HepG2 (cell line): ENCODE measurements around the gene RPL26. TPM values are rescaled to one million over a fixed set of nuclear protein-coding genes. Genes with fewer than 3 reads are reported as not detected.
A peak's percentile ranks its signal among the peaks of the same experiment; 100 is the strongest.

Source experiments
- ARNT2 ChIP-seq: sonication (generic); formaldehyde crosslinking; IDR thresholded peaks from 2 replicates; pipeline ENCODE4 v1.8.0; 2022; ENCODE audit warnings: mild to moderate bottlenecking, low read depth, missing genetic modification reagents, moderate library complexity
- DNMT3B ChIP-seq: conservative IDR thresholded peaks from 2 replicates; pipeline ENCODE4 v1.6.1; 2016; ENCODE audit warnings: missing biosample characterization, control low read depth
- FOXM1 ChIP-seq: sonication (generic); formaldehyde crosslinking; IDR thresholded peaks from 2 replicates; pipeline ENCODE4 v1.5.0; 2020; ENCODE audit warnings: missing genetic modification reagents
- GTF3A ChIP-seq: sonication (generic); formaldehyde crosslinking; conservative IDR thresholded peaks from 2 replicates; pipeline ENCODE4 v1.4.0; 2020; ENCODE audit warnings: mild to moderate bottlenecking, missing genetic modification reagents
- HNRNPUL1 ChIP-seq: fragments of 200-400 bp; formaldehyde crosslinking; IDR thresholded peaks from 2 replicates; pipeline ENCODE4 v1.6.1; 2017; ENCODE audit warnings: low read depth, mild to moderate bottlenecking, low read length, moderate library complexity
- KLF12 ChIP-seq: sonication (generic); formaldehyde crosslinking; IDR thresholded peaks from 2 replicates; pipeline ENCODE4 v1.4.0; 2020; ENCODE audit warnings: missing genetic modification reagents, borderline replicate concordance
- MEIS1 ChIP-seq: sonication (generic); formaldehyde crosslinking; IDR thresholded peaks from 2 replicates; pipeline ENCODE4 v1.9.0; 2021; ENCODE audit warnings: mild to moderate bottlenecking, missing genetic modification reagents, moderate library complexity, borderline replicate concordance
- MIER3 ChIP-seq: IDR thresholded peaks from 2 replicates; pipeline ENCODE4 v1.6.1; 2016; ENCODE audit warnings: missing compliant biosample characterization, borderline replicate concordance
- MIXL1 ChIP-seq: IDR thresholded peaks from 2 replicates; pipeline ENCODE4 v1.6.1; 2016
- NFATC3 ChIP-seq: sonication (generic); formaldehyde crosslinking; IDR thresholded peaks from 2 replicates; pipeline ENCODE4 v1.5.1; 2020; ENCODE audit warnings: mild to moderate bottlenecking, missing genetic modification reagents
- NFIB ChIP-seq: sonication (generic); formaldehyde crosslinking; IDR thresholded peaks from 2 replicates; pipeline ENCODE4 v1.9.0; 2021; ENCODE audit warnings: missing genetic modification reagents, mild to moderate bottlenecking, borderline replicate concordance
- RFX3 ChIP-seq: IDR thresholded peaks from 2 replicates; pipeline ENCODE4 v1.6.1; 2016; ENCODE audit warnings: missing biosample characterization, missing genetic modification reagents
- RNF2 ChIP-seq: fragments of 450-650 bp; conservative IDR thresholded peaks from 2 replicates; pipeline ENCODE4 v1.6.1; 2016; ENCODE audit warnings: low read depth
- TAF1 ChIP-seq: sonication (generic); formaldehyde crosslinking; IDR thresholded peaks from 2 replicates; pipeline ENCODE4 v1.4.0; 2020; ENCODE audit warnings: missing genetic modification reagents
- TAF15 ChIP-seq: fragments of 200-400 bp; formaldehyde crosslinking; IDR thresholded peaks from one replicate; pipeline ENCODE4 v1.6.1; 2018; ENCODE audit warnings: mild to moderate bottlenecking, low read depth, low read length; ENCODE audit not compliant: poor library complexity, severe bottlenecking
- TARDBP ChIP-seq: sonication (generic); formaldehyde crosslinking; IDR thresholded peaks from 2 replicates; pipeline ENCODE4 v1.8.0; 2022; ENCODE audit warnings: mild to moderate bottlenecking, missing genetic modification reagents
- TRAFD1 ChIP-seq: sonication (generic); formaldehyde crosslinking; IDR thresholded peaks from 2 replicates; pipeline ENCODE4 v1.5.1; 2020; ENCODE audit warnings: missing genetic modification reagents, mild to moderate bottlenecking, borderline replicate concordance
- ZBTB34 ChIP-seq: sonication (generic); formaldehyde crosslinking; IDR thresholded peaks from 2 replicates; pipeline ENCODE4 v1.8.0; 2022; ENCODE audit warnings: mild to moderate bottlenecking, missing genetic modification reagents
- ZNF282 ChIP-seq: fragments of 450-650 bp; IDR thresholded peaks from 2 replicates; pipeline ENCODE4 v1.6.1; 2018; ENCODE audit not compliant: partially characterized antibody
- ZNF446 ChIP-seq: sonication (generic); formaldehyde crosslinking; IDR thresholded peaks from 2 replicates; pipeline ENCODE4 v1.5.0; 2020; ENCODE audit warnings: mild to moderate bottlenecking, missing genetic modification reagents
- ZNF501 ChIP-seq: sonication (generic); formaldehyde crosslinking; IDR thresholded peaks from 2 replicates; pipeline ENCODE4 v1.5.1; 2020; ENCODE audit warnings: mild to moderate bottlenecking, moderate library complexity, missing genetic modification reagents
- ZNF572 ChIP-seq: sonication (generic); formaldehyde crosslinking; IDR thresholded peaks from 2 replicates; pipeline ENCODE4 v1.5.1; 2020; ENCODE audit warnings: mild to moderate bottlenecking, missing genetic modification reagents
- ZNF781 ChIP-seq: sonication (generic); formaldehyde crosslinking; IDR thresholded peaks from 2 replicates; pipeline ENCODE4 v1.5.1; 2020; ENCODE audit warnings: borderline replicate concordance, mild to moderate bottlenecking, missing genetic modification reagents; ENCODE audit errors: not compliant biosample characterization
- ZNF879 ChIP-seq: sonication (generic); formaldehyde crosslinking; IDR thresholded peaks from 2 replicates; pipeline ENCODE4 v1.8.1; 2023; ENCODE audit warnings: missing genetic modification reagents
- polyA plus RNA-seq, 8 experiments: library from polyadenylated mRNA; depleted of rRNA in 3 of 8; stranded (reverse) in 7 of 8; unstranded in 1 of 8; fragments of >200 nt; fragmentation: Illumina TruSeq in 4 of 8; extraction: Trizol in 4 of 8; gene quantifications; 2 replicates each; pipeline versions ENCODE4 v1.2.1 to v1.2.3, GENCODE V29; 2011 to 2016; ENCODE audit warnings: low read depth in 4 of 8, missing spikeins in 1 of 8, mixed read lengths in 1 of 8; ENCODE audit not compliant: insufficient read depth in 1 of 8
- total RNA-seq, 5 experiments: library from RNA; depleted of rRNA; stranded (reverse); fragments of >200 nt; fragmentation: Illumina TruSeq; extraction: Trizol; gene quantifications; 2 replicates each; pipeline ENCODE4 v1.2.3, GENCODE V29; 2016; ENCODE audit warnings: low read depth in 1 of 5
- TF ChIP-seq, protein P1 (sequence below): sonication (generic); formaldehyde crosslinking; IDR thresholded peaks from 2 replicates; pipeline ENCODE4 v1.4.0; 2020; ENCODE audit warnings: missing genetic modification reagents
- TF ChIP-seq, protein P2 (sequence below): sonication (generic); formaldehyde crosslinking; IDR thresholded peaks from 2 replicates; pipeline ENCODE4 v1.5.0; 2020; ENCODE audit warnings: mild to moderate bottlenecking, low read depth, missing genetic modification reagents, borderline replicate concordance
- TF ChIP-seq, protein P3 (sequence below): sonication (generic); formaldehyde crosslinking; IDR thresholded peaks from 2 replicates; pipeline ENCODE4 v1.4.0; 2020; ENCODE audit warnings: missing genetic modification reagents

The RPL26 gene
- total and polyA plus RNA-seq, 2 of the 13 experiments (the other 11 are each of a cell fraction or from before 2014, with no cell fraction given), result 2,817 to 3,529 TPM

- no peak for TF ChIP-seq GTF3A (CRISPR knock-in tag)
- TF ChIP-seq KLF12 (CRISPR knock-in tag), result peak; percentile 84; the same call in 1 of the 2 replicates
- TF ChIP-seq ZNF572 (CRISPR knock-in tag), result peak; percentile 35; the same call in 1 of the 2 replicates
- TF ChIP-seq, protein P1, sequence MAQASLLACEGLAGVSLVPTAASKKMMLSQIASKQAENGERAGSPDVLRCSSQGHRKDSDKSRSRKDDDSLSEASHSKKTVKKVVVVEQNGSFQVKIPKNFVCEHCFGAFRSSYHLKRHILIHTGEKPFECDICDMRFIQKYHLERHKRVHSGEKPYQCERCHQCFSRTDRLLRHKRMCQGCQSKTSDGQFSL (CRISPR knock-in tag), result no peak
- no peak for TF ChIP-seq DNMT3B (CRISPR knock-in tag)
- no peak for TF ChIP-seq ZBTB34 (CRISPR knock-in tag)
- TF ChIP-seq NFATC3 (CRISPR knock-in tag), result no peak
- TF ChIP-seq MIXL1, result peak; percentile 77
- peak; percentile 83 for TF ChIP-seq ZNF501 (CRISPR knock-in tag)
- peak; percentile 71; the same call in 1 of the 2 replicates for TF ChIP-seq MIER3 (CRISPR knock-in tag)
- TF ChIP-seq TAF15, result peak; percentile 89
- no peak for TF ChIP-seq FOXM1
- TF ChIP-seq ZNF282, result no peak
- TF ChIP-seq MEIS1, result 0 out of 2 replicates have a peak, but pooled peaks have one; percentile 7
- peak; percentile 30 for TF ChIP-seq TAF1 (CRISPR knock-in tag)
- no peak for TF ChIP-seq TRAFD1 (CRISPR knock-in tag)
- peak; percentile 71 for TF ChIP-seq TARDBP (CRISPR knock-in tag)
- TF ChIP-seq RNF2, result no peak; the same call in 1 of the 2 replicates
- no peak for TF ChIP-seq NFIB (CRISPR knock-in tag)
- TF ChIP-seq RFX3, result no peak
- TF ChIP-seq HNRNPUL1, result no peak
- TF ChIP-seq ZNF446 (CRISPR knock-in tag), result no peak
- TF ChIP-seq ZNF781 (CRISPR knock-in tag), result peak; percentile 9
- TF ChIP-seq ARNT2 (CRISPR knock-in tag), result peak; percentile 93; the same call in 1 of the 2 replicates
- no peak for TF ChIP-seq ZNF879 (CRISPR knock-in tag)
- TF ChIP-seq, protein P2, sequence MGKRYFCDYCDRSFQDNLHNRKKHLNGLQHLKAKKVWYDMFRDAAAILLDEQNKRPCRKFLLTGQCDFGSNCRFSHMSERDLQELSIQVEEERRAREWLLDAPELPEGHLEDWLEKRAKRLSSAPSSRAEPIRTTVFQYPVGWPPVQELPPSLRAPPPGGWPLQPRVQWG, result no peak
- TF ChIP-seq, protein P3, sequence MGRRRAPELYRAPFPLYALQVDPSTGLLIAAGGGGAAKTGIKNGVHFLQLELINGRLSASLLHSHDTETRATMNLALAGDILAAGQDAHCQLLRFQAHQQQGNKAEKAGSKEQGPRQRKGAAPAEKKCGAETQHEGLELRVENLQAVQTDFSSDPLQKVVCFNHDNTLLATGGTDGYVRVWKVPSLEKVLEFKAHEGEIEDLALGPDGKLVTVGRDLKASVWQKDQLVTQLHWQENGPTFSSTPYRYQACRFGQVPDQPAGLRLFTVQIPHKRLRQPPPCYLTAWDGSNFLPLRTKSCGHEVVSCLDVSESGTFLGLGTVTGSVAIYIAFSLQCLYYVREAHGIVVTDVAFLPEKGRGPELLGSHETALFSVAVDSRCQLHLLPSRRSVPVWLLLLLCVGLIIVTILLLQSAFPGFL (CRISPR knock-in tag), result no peak
Observed at GRCh38 chr17:8383143-8383822, at the start of gene RPL26 (continued).
